ENCODE results near the gene IL15RA.
"Not testable (repeated sequence)": the region's sequence is repeated elsewhere in the genome, so short reads cannot be mapped to it uniquely, and the experiment has no call there.

The IL15RA gene

GRCh38 chr10:5968681-5969453 lies 8.5 kb downstream of the IL15RA start:
- DNase-seq, result no peak

GRCh38 chr10:5968037-5968680 lies 9.2 kb downstream of the IL15RA start:
- DNase-seq, result no peak

- DNase-seq, result no peak
Measured at GRCh38 chr10:5965266-5965665, 12.1 kb downstream of the IL15RA start.

GRCh38 chr10:5964736-5965135 lies 12.6 kb downstream of the IL15RA start:
- DNase-seq, result no peak

- no peak for DNase-seq
Measured at GRCh38 chr10:5963591-5963990, 13.8 kb downstream of the IL15RA start.

GRCh38 chr10:5963071-5963470 lies 14.3 kb downstream of the IL15RA start:
- no peak for DNase-seq

GRCh38 chr10:5962358-5962940 lies 14.9 kb downstream of the IL15RA start:
- not testable (repeated sequence) for DNase-seq

- no peak for DNase-seq
Measured at GRCh38 chr10:5961405-5962100, 15.8 kb downstream of the IL15RA start.

GRCh38 chr10:5960973-5961275 lies 16.4 kb downstream of the IL15RA start:
- DNase-seq, result not testable (repeated sequence)

- DNase-seq, result no peak
Measured at GRCh38 chr10:5960070-5960972, 17.0 kb downstream of the IL15RA start.

GRCh38 chr10:5959581-5960069 lies 17.7 kb downstream of the IL15RA start:
- DNase-seq, result no peak

GRCh38 chr10:5959142-5959541 lies 18.2 kb downstream of the IL15RA start:
- DNase-seq, result no peak

GRCh38 chr10:5958675-5959074 lies 18.7 kb downstream of the IL15RA start:
- no peak for DNase-seq

- DNase-seq, result no peak
Measured at GRCh38 chr10:5958077-5958476, 19.3 kb downstream of the IL15RA start.

- no peak for DNase-seq
Measured at GRCh38 chr10:5956146-5956936, 21.0 kb downstream of the IL15RA start.

- no peak for DNase-seq
Measured at GRCh38 chr10:5953676-5954075, 23.7 kb downstream of the IL15RA start.

GRCh38 chr10:5952731-5953385 lies 24.5 kb downstream of the IL15RA start:
- DNase-seq, result no peak

GRCh38 chr10:5951721-5952407 lies 25.5 kb downstream of the IL15RA start:
- DNase-seq, result no peak

- no peak for DNase-seq
Measured at GRCh38 chr10:5951167-5951711, 26.1 kb downstream of the IL15RA start.
